OCI-LY1 (cell line): ENCODE results near the gene PIGQ.

Experiments
- CTCF ChIP-seq: fragments of 200-600 bp; sonication (generic), shearing (Covaris generic); IDR thresholded peaks from 2 replicates; pipeline ENCODE4 v1.5.1; 2017; ENCODE audit warnings: mild to moderate bottlenecking, antibody characterized with exemption, low read length, moderate library complexity, mixed read lengths
- EZH2 ChIP-seq: fragments of 200-600 bp; sonication (generic), shearing (Covaris generic); IDR thresholded peaks from 2 replicates; pipeline ENCODE4 v1.8.0; 2017; ENCODE audit warnings: borderline replicate concordance, mixed run types, mild to moderate bottlenecking, antibody characterized with exemption, low read length, moderate library complexity, mixed read lengths

DNA sequence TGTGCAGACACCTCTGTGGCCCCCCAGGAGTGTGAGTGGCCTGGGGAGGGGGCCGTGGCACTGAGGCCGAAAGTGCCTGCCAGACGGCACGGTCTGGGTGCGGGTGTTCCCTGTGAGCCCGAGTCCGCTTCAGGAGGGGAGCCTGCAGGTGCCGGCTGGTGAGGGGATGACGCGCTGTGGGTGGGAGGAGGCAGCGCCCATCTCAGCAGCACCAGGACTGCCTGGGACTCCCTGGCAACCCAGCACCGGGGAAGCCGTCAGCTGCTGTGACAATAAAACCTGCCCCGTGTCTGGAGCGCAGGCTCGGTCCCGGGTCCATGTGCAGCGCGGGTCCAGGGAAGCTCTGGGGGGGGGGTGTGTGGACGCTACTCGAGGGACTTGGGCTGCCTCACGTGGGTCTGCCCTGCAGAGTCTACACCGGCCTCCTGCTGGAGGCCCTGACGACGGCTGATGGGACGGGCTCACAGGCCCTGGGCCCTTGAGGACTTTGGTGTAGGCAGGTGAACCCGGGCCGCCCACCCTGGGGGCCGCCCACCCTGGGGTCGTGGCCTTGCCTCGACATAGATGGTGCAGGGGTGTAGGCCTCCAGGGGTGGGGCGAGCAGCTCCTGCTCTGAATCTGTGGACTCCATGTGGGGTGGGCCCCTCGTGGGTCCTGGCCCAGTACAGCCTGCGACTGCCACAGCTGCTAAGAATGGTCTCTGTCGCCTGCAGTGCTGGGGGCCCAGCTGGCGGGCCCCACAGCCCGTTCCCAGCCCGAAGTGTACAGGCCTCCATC lies 14.2 kb downstream of the PIGQ start:
- TF ChIP-seq CTCF (no peak), EZH2 (no peak)
